HG02642 (cell line): ENCODE measurements around the gene GRAMD4.

ENCODE experiments used
- ATAC-seq: cut with Tn5 transposase; IDR thresholded peaks from one replicate; pipeline ENCODE4 v1.9.1; 2021; ENCODE audit warnings: mild to moderate bottlenecking; ENCODE audit not compliant: unreplicated experiment, poor library complexity

The GRAMD4 gene

DNA sequence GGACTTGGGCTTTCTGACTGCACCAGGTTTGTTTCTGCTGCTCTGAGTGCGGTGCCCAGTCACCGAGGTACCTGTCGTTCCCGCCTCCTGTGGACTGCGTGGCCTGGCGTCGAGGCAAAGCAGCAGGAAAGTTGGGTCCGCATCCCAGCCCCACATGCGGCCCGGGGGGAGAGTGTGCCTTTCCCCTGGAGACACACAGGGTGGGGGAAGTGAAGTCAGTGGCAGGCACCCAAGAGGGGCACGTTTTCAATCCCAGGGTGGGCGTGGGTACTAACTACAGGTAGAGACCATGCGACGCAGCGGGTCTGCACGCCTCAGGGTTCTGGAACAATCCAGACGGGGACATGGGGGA, 25.3 kb upstream of the GRAMD4 start:
- no peak for ATAC-seq

DNA sequence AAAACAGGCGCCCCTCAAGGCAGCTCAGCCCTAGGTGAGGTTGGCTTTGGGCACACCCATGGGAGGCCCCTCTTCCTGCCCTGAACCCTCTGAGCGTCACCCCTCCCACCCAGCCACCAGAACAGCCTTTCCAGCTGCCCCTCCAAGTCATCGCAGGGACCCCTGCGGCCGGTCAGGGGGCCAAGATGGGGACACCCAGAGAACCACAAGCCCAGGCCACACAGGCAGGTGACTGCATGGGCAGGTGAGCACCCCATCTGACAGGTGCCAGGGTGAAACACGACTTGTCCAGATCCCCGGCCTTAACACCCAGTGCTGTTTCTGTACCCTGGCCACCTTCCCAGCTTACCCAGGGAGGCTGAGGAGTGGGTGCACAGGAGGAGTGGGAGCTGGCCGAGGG, 24.6 kb upstream of the GRAMD4 start:
- ATAC-seq = no peak

DNA sequence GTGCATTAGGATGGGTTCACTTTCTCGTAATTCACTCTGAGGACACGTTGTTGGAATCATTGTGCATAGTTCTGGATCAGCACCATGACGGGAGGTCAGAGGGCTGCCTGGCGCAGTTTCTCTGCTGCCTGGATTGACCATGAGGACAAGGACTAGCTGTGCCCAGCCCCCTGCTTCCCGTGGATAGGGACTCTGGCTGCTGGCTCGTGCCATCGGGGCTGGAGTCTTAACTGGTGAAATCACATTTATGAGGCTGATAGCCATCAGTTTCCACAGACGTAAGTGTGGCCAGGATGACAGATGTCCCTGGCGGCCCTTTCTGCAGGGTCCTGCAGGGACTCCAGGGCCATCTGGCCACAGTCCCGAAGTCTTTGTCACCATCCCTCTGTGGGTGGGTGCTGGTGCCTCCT, 24.1 kb upstream of the GRAMD4 start:
- ATAC-seq = no peak

GRCh38 chr22:46596819-46597218, 23.4 kb upstream of the GRAMD4 start:
- ATAC-seq = no peak

DNA sequence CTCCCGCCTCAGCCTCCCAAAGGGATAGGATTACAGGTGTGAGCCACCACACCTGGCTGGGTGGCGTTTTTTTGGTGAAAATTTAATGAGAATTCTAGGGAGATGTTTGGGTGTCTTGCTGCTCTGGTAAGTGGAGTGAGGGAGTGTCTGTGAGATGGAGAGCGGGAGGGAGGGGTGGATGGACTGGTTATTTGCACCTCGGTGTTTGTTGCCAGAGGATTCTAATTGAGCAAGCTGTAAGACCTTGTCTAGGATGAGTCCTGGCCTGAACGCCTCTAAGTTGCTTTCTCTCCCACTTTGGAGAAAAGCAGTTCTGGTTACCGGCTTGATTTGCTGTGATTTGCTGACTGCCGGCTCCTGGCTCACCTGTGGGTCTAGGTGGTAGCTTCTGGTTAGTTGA, 22.0 kb upstream of the GRAMD4 start:
- no peak for ATAC-seq

DNA sequence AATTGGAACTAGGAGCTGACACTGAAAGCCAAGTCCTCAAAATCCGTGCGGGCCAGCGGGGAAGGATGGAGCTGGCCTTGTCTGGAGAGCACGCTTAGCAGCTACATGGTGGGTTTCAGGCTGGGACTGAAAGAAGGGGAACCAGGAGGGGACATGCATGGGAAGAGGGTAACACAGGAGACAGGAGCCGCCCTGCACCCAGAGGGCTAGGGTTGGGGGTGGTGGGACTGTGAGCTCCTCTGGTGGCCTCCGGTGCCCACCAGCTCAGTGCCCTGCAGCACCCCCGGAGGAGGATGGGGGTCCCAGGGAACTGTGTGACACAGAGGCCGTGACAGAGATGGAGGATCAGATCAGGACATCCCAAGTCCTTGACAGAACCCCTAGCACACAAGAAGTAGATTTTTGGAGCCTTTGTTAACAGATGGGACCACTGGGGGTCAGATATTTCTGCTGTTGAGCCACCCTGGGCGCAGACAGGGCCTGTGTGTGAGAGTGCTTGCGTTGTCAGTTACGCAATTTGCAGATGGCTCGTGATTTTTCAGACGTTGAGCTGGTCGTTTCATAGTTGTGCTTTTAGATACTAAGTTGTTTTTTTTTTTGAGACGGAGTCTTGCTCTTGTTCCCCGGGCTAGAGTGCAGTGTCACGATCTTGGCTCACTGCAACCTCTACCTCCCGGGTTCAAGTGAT, 21.3 kb upstream of the GRAMD4 start:
- ATAC-seq = no peak

- no peak for ATAC-seq
Measured at GRCh38 chr22:46600273-46600796, 19.9 kb upstream of the GRAMD4 start.

- no peak for ATAC-seq
Measured at GRCh38 chr22:46602025-46602424, 18.2 kb upstream of the GRAMD4 start.

DNA sequence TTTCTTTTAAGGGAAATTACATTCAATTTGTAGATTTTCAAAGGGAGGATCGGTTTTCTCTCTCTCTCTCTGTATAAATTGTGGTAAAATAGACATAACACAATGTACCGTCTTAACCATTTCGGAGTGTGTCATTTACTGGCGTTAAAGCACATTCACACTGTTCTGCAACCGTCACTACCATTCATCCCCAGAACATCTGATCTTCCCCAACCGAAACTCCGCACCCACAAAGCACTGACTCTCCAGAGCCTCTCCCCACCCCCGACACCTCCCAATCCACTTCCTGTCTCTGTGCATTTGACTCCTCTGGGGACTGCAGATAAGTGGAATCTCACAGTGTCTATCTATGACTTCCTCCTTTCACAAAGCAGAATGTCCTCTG, 15.9 kb upstream of the GRAMD4 start:
- no peak for ATAC-seq

DNA sequence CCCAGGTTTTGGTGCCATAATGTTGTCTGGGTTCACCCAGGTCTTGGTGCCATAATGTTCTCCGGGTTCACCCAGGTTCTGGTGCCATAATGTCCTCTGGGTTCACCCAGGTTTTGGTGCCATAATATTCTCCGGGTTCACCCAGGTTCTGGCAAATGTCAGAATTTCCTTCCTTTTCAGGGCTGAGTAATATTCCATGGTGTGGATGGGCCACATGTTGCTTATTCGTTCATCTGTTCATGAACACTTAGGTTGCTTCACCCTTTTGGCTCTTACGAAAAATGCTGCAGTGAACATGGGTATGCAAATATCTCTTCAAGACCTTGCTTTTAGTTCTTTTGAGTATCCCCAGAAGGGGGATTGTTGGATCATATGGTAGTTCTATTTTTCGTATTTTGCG, 15.1 kb upstream of the GRAMD4 start:
- no peak for ATAC-seq

- ATAC-seq = no peak
Measured at GRCh38 chr22:46606886-46607285, 13.3 kb upstream of the GRAMD4 start.

GRCh38 chr22:46607483-46608114, 12.6 kb upstream of the GRAMD4 start:
- ATAC-seq = no peak

DNA sequence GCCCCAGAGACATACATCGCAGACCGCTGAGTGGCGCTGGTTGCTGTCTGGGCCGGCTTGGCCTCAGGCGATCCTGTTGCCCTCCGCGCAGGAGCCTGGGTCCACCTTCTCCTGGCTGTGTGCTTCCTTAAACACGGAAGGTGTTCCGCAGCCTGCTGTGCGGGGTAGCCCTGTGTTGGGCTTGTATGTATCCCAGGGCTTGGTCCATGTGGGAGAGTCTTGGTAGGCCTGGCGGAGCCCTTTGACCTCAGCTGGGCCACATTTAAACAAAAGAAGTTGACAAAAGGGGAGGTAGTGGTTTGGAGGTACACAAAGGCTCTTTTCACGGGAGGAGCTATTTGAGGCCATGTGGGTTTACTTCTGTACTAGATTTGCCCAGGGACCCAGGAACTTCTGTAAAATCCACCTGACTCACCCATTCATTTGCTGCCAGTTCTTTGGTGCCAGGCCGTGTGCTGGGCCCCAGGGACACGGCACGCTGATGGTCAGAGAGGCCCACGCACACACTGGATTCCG, 11.0 kb upstream of the GRAMD4 start:
- no peak for ATAC-seq

- no peak for ATAC-seq
Measured at GRCh38 chr22:46609724-46610201, 10.4 kb upstream of the GRAMD4 start.

GRCh38 chr22:46610356-46610755, 9.8 kb upstream of the GRAMD4 start:
- no peak for ATAC-seq

DNA sequence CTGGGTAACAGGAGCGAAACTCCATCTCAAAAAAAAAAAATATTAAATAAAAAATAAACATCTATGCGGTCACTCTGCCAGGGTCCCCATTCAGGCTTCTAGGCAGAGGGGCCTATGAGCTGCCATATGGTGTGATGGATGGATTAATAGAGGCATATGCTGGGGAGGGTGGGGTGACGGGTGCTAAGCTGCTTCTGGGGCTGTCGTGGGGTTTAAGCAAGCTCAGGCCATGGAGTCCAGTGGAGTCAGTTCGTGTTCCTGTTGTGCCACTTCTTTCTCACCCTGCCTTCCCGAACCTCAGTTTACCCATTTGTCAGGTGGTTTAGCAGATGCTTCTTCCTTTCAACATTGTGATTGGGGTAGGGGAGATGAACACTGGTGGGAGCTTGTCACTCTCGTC, 9.0 kb upstream of the GRAMD4 start:
- no peak for ATAC-seq

GRCh38 chr22:46612341-46612903, 7.8 kb upstream of the GRAMD4 start:
- ATAC-seq = no peak

- ATAC-seq = no peak
Measured at GRCh38 chr22:46612904-46613605, 7.1 kb upstream of the GRAMD4 start.

GRCh38 chr22:46613606-46614021, 6.6 kb upstream of the GRAMD4 start:
- no peak for ATAC-seq

DNA sequence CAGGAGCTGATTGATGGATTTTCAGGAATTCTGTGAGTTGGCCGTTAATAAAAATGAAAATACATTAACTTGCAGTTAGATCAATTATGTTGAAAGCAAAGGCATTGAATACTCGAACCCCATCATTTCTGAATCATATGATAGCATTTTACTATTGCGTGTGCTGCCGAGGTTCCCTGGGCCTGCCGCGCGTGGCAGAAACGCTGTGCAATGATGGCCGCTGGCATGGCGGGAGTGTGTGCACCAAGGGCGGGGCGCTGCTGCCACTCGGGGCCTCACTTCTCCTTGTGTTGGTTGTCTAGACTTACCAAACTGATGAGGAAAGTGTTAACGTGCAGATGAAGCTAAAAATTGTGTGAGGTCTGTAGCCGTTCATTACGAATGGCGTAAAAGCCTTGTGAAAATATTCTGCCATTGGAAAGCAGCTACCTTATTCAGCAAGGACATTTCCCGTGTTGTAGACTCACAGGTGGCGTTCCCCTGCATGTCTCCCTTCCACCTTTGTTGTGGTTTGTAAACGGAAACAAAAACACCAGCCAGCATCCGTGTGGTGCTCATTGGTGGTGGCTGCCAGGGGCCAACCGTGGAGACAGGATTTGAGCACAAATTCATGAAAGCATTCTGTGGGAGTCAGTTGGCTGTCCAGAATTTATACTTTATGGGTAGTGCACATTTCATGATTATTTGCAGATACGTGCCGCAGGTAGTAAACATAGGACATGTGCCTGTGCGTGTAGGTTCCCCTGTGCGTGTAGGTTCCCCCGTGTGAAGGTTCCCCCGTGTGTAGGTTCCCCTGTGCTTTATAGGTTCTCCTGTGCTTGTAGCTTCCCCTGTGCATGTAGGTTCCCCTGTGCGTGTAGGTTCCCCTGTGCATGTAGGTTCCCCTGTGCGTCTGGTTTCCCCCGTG, 5.9 kb upstream of the GRAMD4 start:
- peak; percentile 44 for ATAC-seq
